ENCODE results near the gene BNC2.

The BNC2 gene

GRCh38 chr9:16869882-16870595 is 431 bp downstream of the BNC2 start:
- no peak for DNase-seq (ENCODE audit: low read depth)

- no peak for DNase-seq (ENCODE audit: low read depth)
Observed at GRCh38 chr9:16869131-16869881, 1.2 kb downstream of the BNC2 start.

DNA sequence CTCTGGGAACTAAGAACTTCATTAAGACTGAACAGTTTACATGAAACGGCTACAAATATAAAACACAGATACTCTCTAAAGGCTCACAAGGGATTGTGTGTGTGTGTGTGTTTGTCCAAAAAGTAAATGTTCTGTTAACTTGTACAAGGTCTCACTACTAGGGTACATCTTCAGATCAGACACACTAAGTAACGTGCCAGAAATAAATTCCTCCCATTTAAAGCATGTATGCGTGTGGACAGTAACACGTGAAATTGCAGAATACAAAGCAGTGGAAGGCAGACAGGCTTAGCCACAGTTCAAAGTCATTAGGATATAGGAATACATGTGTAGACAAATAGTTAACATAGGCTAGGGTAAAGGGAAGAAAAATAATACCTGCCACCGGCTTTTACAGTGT is 1.8 kb downstream of the BNC2 start:
- DNase-seq (ENCODE audit: low read depth): no peak

GRCh38 chr9:16867576-16868311 is 2.7 kb downstream of the BNC2 start:
- DNase-seq (ENCODE audit: low read depth): no peak

- no peak for DNase-seq (ENCODE audit: low read depth)
Observed at GRCh38 chr9:16866587-16866986, 3.9 kb downstream of the BNC2 start.

DNA sequence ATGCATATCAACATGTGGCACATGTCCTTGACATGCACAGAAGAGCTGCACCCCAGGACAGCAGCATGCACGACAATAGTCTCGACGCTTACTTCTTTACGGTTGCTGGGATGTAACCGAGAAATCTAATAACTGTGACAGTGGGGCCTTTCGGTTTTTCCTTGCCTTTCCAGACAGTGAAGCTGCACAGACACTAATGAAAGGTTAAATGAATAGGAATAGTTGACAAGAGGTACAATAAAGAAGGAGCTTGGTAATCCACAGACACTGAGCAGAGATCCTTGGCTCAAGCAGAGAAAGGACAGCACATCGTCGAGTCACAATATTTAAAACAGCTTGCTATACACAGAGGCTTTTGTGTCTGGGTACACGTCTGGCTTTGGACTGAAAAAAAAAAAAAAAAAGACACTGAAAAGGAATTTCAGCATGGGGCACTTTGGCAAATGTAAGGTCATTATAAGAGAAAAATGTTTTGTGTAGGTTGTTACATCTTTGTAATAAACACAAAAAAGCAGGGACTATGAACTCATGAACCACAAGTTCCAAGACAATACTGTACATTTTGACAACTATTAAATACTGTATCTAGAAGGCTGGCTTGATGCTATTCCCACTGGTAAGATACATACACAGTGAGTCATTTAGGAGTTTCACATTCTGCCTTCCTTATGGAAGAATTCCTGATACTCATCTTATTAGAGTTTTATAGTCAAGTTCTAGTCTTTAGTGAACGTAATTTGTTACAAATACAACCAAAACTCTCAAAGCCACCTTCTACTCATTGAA is 5.6 kb downstream of the BNC2 start:
- no peak for DNase-seq (ENCODE audit: low read depth)

GRCh38 chr9:16848179-16848578 is 22.3 kb downstream of the BNC2 start:
- no peak for DNase-seq (ENCODE audit: low read depth)

GRCh38 chr9:16846986-16847385 is 23.5 kb downstream of the BNC2 start:
- no peak for DNase-seq (ENCODE audit: low read depth)

- DNase-seq (ENCODE audit: low read depth): no peak
Observed at GRCh38 chr9:16846367-16846766, 24.1 kb downstream of the BNC2 start.

GRCh38 chr9:16834817-16835216 is 35.7 kb downstream of the BNC2 start:
- DNase-seq (ENCODE audit: low read depth): no peak

DNA sequence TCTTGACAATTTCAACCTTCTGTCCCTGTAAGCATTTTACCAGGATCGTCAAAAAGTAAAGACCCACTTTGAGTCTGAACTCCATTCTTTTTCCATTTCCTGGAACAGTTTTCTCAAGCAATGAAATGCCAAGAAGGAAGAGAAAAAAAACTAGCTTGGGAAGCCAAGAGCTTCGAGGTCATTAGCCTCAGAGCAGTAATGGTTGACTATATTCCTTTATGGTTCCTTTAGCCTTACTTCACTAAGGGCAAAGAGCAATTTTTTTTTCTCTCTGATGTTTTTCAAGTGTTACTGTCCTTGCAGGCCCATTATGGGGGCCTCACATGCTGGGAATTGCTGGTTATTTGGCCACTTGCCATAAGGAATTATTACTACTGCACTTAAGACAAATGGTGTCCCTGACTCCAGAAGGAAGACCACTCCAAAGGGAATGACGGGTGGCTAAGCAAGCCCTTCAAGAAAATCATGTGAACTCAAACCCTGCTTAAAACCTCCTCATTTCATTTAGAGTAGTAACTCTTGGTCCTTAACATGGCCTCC is 37.1 kb downstream of the BNC2 start:
- no peak for DNase-seq (ENCODE audit: low read depth)

- DNase-seq (ENCODE audit: low read depth): no peak
Observed at GRCh38 chr9:16832101-16832500, 38.4 kb downstream of the BNC2 start.

GRCh38 chr9:16830806-16831205 is 39.7 kb downstream of the BNC2 start:
- no peak for DNase-seq (ENCODE audit: low read depth)

DNA sequence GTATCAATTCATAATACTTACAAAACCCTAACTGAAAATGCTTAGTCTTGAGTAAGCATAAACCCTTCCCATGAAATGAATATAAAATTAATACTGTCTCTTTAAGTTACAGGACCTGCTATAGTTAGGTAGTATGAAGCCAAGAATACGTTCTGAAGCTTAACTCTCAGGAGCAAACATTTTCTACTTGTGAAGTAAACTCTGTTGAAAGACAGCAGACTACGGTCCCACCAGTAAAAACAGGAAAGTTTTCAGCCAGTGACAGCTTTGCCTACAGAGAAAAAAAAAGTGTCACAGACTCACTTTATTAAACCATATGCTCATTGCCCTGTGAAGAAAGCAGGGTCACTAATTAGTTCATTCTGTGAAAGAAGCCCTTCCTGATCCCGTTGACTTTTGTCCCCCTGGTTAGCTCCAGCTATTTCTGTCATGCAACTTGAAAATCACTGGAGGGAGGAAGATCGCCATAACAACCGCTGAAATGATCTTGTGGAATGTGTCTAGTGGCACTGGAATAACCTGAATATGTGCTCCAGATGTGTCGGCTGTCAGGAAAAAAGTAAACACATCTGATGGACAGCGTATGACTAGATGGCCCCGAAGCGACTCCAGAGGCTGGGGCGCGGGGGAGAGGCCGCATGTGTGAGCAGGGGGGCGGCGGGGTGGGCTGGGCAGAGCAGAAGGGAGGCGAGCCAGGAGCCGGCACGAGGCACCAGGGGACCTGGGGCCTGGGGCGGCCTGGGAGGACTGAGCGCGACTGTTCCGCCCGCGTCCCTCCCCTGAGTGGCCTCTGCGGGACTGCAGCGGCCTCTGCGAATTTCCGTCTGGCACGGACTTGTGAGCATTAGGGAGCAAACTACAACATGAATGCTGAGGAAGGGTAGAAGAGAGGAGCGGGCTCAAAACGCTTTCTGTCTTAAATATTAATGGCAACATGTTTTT is 41.9 kb downstream of the BNC2 start:
- DNase-seq (ENCODE audit: low read depth): no peak

DNA sequence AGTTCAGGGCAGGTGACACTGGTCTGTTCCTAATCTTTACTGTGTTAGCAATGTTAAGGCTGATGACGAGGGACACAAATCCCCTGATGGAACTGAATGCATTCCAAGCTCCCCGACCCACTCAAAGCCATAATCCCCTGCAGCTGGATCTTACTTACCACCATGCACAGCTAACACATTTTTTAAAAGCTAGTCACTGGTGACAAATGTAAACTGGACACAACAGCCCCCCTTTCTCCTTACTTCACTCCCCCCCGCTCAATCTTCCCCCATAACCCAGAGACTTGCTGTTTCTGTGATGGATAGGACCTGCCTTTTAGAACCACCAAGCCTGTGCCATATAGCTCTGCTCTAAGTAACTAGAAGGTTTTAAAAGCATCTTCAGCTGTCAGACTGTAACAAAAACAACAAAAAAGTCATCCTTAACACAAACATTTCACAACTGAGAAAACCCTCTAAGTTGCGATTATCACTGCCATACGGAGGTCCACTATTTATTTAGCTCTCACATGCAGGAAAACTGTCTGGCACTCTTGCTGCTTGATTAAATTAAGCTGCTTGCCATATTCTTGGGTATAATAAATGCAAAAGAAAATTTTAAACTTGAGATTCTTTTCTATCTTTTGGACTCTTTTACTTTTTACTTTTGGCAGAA is 44.4 kb downstream of the BNC2 start:
- DNase-seq (ENCODE audit: low read depth): no peak

DNA sequence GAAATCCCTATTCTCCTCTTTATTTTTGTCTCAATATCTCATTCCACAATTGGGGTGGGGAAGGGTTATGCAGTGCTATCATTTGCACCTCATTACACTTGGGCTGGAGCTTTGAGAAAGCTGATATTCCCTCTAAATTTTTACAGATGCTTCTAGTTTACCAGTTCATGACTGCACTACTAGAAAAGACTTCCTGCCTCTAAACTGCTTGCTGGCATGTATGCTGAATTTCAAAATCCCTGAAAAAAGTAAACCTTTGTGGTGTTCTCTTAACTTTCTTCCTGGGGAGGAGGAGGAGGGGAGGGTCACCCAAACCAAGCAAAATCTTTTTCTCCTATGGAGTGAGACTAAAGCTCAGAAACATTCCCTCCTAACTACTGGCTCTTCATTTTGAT is 45.1 kb downstream of the BNC2 start:
- no peak for DNase-seq (ENCODE audit: low read depth)

DNA sequence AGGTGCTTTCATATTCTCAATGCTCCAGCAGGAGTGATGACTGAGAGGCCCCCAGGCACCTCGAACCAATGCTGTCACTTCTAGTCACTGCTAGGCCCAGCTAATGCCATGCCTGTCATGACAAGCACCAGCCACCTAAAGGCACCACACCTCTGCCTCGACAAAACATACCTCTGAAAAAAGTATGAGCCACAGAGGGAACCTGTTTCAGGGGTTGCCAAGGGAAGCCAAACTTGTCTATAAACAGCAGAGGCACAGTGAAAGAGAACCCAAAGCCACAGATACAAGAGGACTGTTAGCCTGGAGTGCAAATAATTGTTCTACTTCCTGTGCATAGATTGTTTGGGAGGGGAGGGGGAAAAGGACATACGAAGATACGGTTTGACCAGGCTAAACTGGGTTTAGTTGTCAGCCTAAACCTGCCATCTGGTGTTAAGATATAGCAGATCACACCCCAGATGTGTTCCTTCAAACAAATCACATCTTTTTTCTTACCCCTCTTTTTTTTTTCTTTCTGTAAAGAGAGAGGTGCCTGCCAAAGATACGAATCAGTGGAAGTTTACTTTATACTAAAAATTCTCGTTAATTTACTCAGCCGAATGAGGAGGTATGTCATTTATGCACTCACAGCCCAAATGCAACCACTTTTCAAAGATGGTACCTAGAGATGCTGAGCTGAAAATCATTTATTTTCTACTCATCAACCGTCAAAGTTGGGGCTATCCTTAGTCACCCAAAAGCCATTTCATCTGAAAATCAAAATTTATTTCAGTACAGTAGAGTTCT is 45.7 kb downstream of the BNC2 start:
- no peak for DNase-seq (ENCODE audit: low read depth)

- no peak for DNase-seq (ENCODE audit: low read depth)
Observed at GRCh38 chr9:16823906-16824305, 46.6 kb downstream of the BNC2 start.

- no peak for DNase-seq (ENCODE audit: low read depth)
Observed at GRCh38 chr9:16821344-16821743, 49.1 kb downstream of the BNC2 start.
